Fibroblast of lung (primary cell): Measurements from ENCODE around the gene DLGAP1. TPM values are rescaled to one million over a fixed set of nuclear protein-coding genes. Genes with fewer than 3 reads are reported as not detected.

ENCODE experiments used
- DNase-seq, 2 donors: peaks; one replicate each; pipeline versions ENCODE4 v3.0.0 to v3.0.0-alpha.2; 2010; ENCODE audit warnings: low read depth in 2 of 2
- H2AFZ ChIP-seq: 2 replicates; pipeline ENCODE4 v1.5.1; 2012; ENCODE audit warnings: low read length, control low read depth, inconsistent platforms
- H3K27ac ChIP-seq: 2 replicates; pipeline ENCODE4 v1.5.1; 2011; ENCODE audit warnings: low read length, control low read depth; ENCODE audit not compliant: insufficient read depth
- H3K27me3 ChIP-seq: 2 replicates; pipeline ENCODE4 v1.5.1; 2011; ENCODE audit warnings: mild to moderate bottlenecking, low read length; ENCODE audit not compliant: control insufficient read depth, insufficient read depth
- H3K36me3 ChIP-seq: 2 replicates; pipeline ENCODE4 v1.5.1; 2011; ENCODE audit warnings: low read length; ENCODE audit not compliant: control insufficient read depth, insufficient read depth
- H3K4me1 ChIP-seq: 2 replicates; pipeline ENCODE4 v1.5.1; 2011; ENCODE audit warnings: low read length; ENCODE audit not compliant: control insufficient read depth, insufficient read depth; ENCODE audit errors: extremely low read depth
- H3K4me2 ChIP-seq: 2 replicates; pipeline ENCODE4 v1.5.1; 2011; ENCODE audit warnings: low read length, control low read depth; ENCODE audit not compliant: insufficient read depth; ENCODE audit errors: extremely low read depth
- H3K4me3 ChIP-seq, 4 experiments: fragments of 200-600 bp in 1 of 4; sonication (generic) in 1 of 4; replicated peaks in 1 of 4; 2 replicates each; pipeline ENCODE4 v1.5.1; 2011 to 2016; ENCODE audit warnings: low read length in 4 of 4, low read depth in 3 of 4, mild to moderate bottlenecking in 3 of 4, control low read depth in 2 of 4, inconsistent platforms in 1 of 4, mixed read lengths in 1 of 4; ENCODE audit not compliant: insufficient read depth in 1 of 4; ENCODE audit errors: control extremely low read depth in 1 of 4
- H3K79me2 ChIP-seq: 2 replicates; pipeline ENCODE4 v1.5.1; 2012; ENCODE audit warnings: mild to moderate bottlenecking, low read length, inconsistent platforms; ENCODE audit not compliant: control insufficient read depth, insufficient read depth
- H3K9ac ChIP-seq: 2 replicates; pipeline ENCODE4 v1.5.1; 2011; ENCODE audit warnings: mild to moderate bottlenecking, low read length, control low read depth; ENCODE audit not compliant: insufficient read depth
- H3K9me3 ChIP-seq: 2 replicates; pipeline ENCODE4 v1.5.1; 2012; ENCODE audit warnings: low read depth, low read length; ENCODE audit not compliant: control insufficient read depth, insufficient read depth
- H4K20me1 ChIP-seq: 2 replicates; pipeline ENCODE4 v1.5.1; 2011; ENCODE audit warnings: low read length; ENCODE audit not compliant: control insufficient read depth, insufficient read depth; ENCODE audit errors: extremely low read depth
- EZH2 ChIP-seq: IDR thresholded peaks from 2 replicates; pipeline ENCODE4 v1.5.1; 2012; ENCODE audit warnings: low read length, control low read depth, mild to moderate bottlenecking; ENCODE audit errors: missing control alignments
- polyA plus RNA-seq, 2 donors: library from polyadenylated mRNA; depleted of rRNA in 1 of 2; stranded (reverse) in 1 of 2; unstranded in 1 of 2; fragments of >200 nt; gene quantifications; 2 replicates each; pipeline ENCODE4 v1.2.1, GENCODE V29; 2011 to 2012; ENCODE audit warnings: missing spikeins in 1 of 2
- total RNA-seq: library from RNA; depleted of rRNA; stranded (reverse); fragments of >200 nt; gene quantifications from 2 replicates; pipeline ENCODE4 v1.2.1, GENCODE V29; 2014
- TF ChIP-seq, protein P1 (sequence below), 2 donors: IDR thresholded peaks in 1 of 2; conservative IDR thresholded peaks in 1 of 2; 1 replicate in 1 of 2; 2 replicates in 1 of 2; pipeline ENCODE4 v1.5.1; 2011 to 2012; ENCODE audit warnings: low read length in 2 of 2, control low read depth in 1 of 2, inconsistent platforms in 1 of 2, low read depth in 1 of 2, mild to moderate bottlenecking in 1 of 2

Gene DLGAP1
- total and polyA plus RNA-seq, 2 donors (not counting 1 experiment from before 2014, with no cell fraction given), result 0.16 to 0.17 TPM

- Histone ChIP-seq H3K4me2 (no peak overlapping the region), H3K36me3 (no peaks in the 10 kb centered on the region), H3K9me3 (no peaks in the 10 kb centered on the region), H3K4me3 (no peak overlapping the region), H4K20me1 (no peaks in the 10 kb centered on the region), H3K9ac (no peak overlapping the region), H3K27me3 (no peaks in the 10 kb centered on the region), H3K27ac (no peak overlapping the region), H3K79me2 (no peaks in the 10 kb centered on the region), H2AFZ (no peak overlapping the region), H3K4me1 (peaks cover 3% of the 10 kb centered on the region)
- no peak for DNase-seq
- TF ChIP-seq, protein P1, sequence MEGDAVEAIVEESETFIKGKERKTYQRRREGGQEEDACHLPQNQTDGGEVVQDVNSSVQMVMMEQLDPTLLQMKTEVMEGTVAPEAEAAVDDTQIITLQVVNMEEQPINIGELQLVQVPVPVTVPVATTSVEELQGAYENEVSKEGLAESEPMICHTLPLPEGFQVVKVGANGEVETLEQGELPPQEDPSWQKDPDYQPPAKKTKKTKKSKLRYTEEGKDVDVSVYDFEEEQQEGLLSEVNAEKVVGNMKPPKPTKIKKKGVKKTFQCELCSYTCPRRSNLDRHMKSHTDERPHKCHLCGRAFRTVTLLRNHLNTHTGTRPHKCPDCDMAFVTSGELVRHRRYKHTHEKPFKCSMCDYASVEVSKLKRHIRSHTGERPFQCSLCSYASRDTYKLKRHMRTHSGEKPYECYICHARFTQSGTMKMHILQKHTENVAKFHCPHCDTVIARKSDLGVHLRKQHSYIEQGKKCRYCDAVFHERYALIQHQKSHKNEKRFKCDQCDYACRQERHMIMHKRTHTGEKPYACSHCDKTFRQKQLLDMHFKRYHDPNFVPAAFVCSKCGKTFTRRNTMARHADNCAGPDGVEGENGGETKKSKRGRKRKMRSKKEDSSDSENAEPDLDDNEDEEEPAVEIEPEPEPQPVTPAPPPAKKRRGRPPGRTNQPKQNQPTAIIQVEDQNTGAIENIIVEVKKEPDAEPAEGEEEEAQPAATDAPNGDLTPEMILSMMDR (conservative IDR thresholded peaks at IDR 0.05 in 1 of 2, IDR thresholded peaks at IDR 0.05 in 1 of 2; ENCODE audit: low read depth in 1 of 2, low read length in 2 of 2), result no peak
- no peak for TF ChIP-seq EZH2
Observed at GRCh38 chr18:3513481-3513880, 941.6 kb downstream of the DLGAP1 start.

- Histone ChIP-seq H3K9me3 (no peaks in the 10 kb centered on the region), H2AFZ (no peak overlapping the region), H3K79me2 (no peaks in the 10 kb centered on the region), H3K9ac (no peak overlapping the region), H3K36me3 (no peaks in the 10 kb centered on the region), H3K27me3 (no peaks in the 10 kb centered on the region), H3K4me3 (no peak overlapping the region), H3K4me2 (no peak overlapping the region), H3K27ac (no peak overlapping the region), H4K20me1 (no peaks in the 10 kb centered on the region), H3K4me1 (peaks cover 3% of the 10 kb centered on the region)
- TF ChIP-seq EZH2, result no peak
- peak; percentile 72 to 78 for DNase-seq
Observed at GRCh38 chr18:3511980-3512379, 943.1 kb downstream of the DLGAP1 start.

GRCh38 chr18:3510896-3511295 is 944.2 kb downstream of the DLGAP1 start:
- DNase-seq, result no peak
- H3K9me3 ChIP-seq, result no peaks in the 10 kb centered on the region

More at GRCh38 chr18:3510896-3511295, 944.2 kb downstream of the DLGAP1 start:
- Histone ChIP-seq H3K4me1 (peaks cover 3% of the 10 kb centered on the region), H3K79me2 (no peaks in the 10 kb centered on the region), H4K20me1 (no peaks in the 10 kb centered on the region), H3K9ac (no peak overlapping the region), H3K27ac (no peak overlapping the region), H3K36me3 (no peaks in the 10 kb centered on the region), H3K4me2 (no peak overlapping the region), H2AFZ (no peak overlapping the region), H3K4me3 (no peak overlapping the region), H3K27me3 (no peaks in the 10 kb centered on the region)
- TF ChIP-seq, protein P1 (conservative IDR thresholded peaks at IDR 0.05 in 1 of 2, IDR thresholded peaks at IDR 0.05 in 1 of 2; ENCODE audit: low read depth in 1 of 2, low read length in 2 of 2), result no peak
- TF ChIP-seq EZH2, result no peak
